SK-N-MC (cell line): ENCODE measurements around the gene CCT4.
"Not testable (repeated sequence)": the region's sequence is repeated elsewhere in the genome, so short reads cannot be mapped to it uniquely, and the experiment has no call there.

Experiments used
- DNase-seq: peaks from one replicate; pipeline ENCODE4 v3.0.0-alpha.2; 2011; ENCODE audit warnings: low read depth, low spot score
- H3K27ac ChIP-seq: fragments of 200-600 bp; sonication (generic); 2 replicates; pipeline ENCODE4 v1.5.1; 2016; ENCODE audit warnings: mixed run types
- H3K36me3 ChIP-seq: fragments of 200-600 bp; sonication (generic); 2 replicates; pipeline ENCODE4 v1.6.1; 2017; ENCODE audit warnings: antibody characterized with exemption, low read length, mixed read lengths; ENCODE audit not compliant: insufficient read depth
- H3K4me3 ChIP-seq: fragments of 200-600 bp; sonication (generic); 2 replicates; pipeline ENCODE4 v1.5.1; 2016
- H3K9ac ChIP-seq: fragments of 200-600 bp; sonication (generic); 2 replicates; pipeline ENCODE4 v1.8.0; 2017; ENCODE audit warnings: mixed run types, mixed read lengths; ENCODE audit not compliant: insufficient read length
- H3K9me3 ChIP-seq: fragments of 200-600 bp; sonication (generic); 2 replicates; pipeline ENCODE4 v1.6.1; 2017; ENCODE audit warnings: low read depth, mild to moderate bottlenecking, antibody characterized with exemption, low read length, moderate library complexity, mixed read lengths
- EZH2 ChIP-seq: fragments of 200-600 bp; sonication (generic); IDR thresholded peaks from one replicate; pipeline ENCODE4 v1.6.1; 2017; ENCODE audit warnings: antibody characterized with exemption
- FOXP2 ChIP-seq: optimal IDR thresholded peaks from 2 replicates; pipeline ENCODE3; 2011; ENCODE audit warnings: mild to moderate bottlenecking, moderate library complexity; ENCODE audit not compliant: insufficient read depth; ENCODE audit errors: extremely low read length, control extremely low read depth
- POLR2AphosphoS5 ChIP-seq: IDR thresholded peaks from 2 replicates; pipeline ENCODE4 v1.6.1; 2012; ENCODE audit warnings: mild to moderate bottlenecking, low read depth, low read length, borderline replicate concordance

CCT4 gene

DNA sequence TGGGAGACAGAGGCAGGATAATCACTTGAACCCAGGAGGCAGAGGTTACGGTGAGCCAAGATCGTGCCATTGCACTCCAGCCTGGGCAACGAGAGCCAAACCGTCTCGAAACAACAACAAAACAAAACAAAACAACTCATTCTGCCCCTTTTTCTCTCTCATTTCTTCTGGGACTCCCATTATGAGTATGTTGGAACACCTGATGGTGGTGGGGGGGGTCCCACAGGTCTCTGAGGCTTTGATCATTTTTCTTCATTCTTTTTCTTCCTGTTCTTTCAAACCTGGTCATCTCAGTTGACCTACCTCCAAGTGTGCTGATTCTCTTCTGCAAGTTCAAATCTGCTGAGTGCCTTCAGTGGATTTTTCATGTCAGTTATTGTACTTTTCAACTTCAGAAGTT lies 26.4 kb downstream of the CCT4 start:
- DNase-seq = no peak
- Histone ChIP-seq H3K9me3 (no peaks in the 10 kb centered on the region), H3K36me3 (peaks cover 26% of the 10 kb centered on the region), H3K9ac (no peak overlapping the region), H3K27ac (no peak overlapping the region), H3K4me3 (no peak overlapping the region)
- no peak for TF ChIP-seq POLR2AphosphoS5
- no peak for TF ChIP-seq EZH2

DNA sequence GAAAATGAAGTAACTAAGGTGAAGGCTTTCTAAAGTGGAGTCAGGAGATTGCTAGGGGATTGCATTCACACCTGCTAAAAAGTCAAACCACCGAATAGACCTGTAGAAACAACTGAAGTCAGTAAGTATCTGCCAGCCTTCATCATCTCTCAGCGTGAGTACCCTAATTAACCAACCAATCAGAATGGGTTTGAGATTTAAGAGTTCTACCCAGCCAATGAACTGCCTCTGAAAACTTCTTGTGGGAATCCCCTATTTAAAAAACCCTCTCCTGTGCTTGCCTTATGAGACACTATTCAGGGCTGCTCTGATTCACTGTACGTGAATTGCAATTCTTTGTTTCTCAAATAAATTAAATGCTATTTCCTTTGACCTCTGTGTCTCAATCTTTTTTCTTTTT lies 31.2 kb downstream of the CCT4 start:
- DNase-seq = no peak
- no peaks in the 10 kb centered on the region for H3K36me3 ChIP-seq

GRCh38 chr2:61855318-61855613 lies 33.2 kb downstream of the CCT4 start:
- no peak for TF ChIP-seq EZH2
- no peak for TF ChIP-seq POLR2AphosphoS5
- no peak for TF ChIP-seq FOXP2
- DNase-seq = no peak
- Histone ChIP-seq H3K9me3 (no peaks in the 10 kb centered on the region), H3K27ac (no peak overlapping the region), H3K36me3 (no peaks in the 10 kb centered on the region), H3K9ac (no peak overlapping the region), H3K4me3 (no peak overlapping the region)

More for the DNA sequence above, 31.2 kb downstream of the CCT4 start:
- TF ChIP-seq POLR2AphosphoS5 (no peak), EZH2 (no peak), FOXP2 (no peak)
- Histone ChIP-seq H3K9ac (no peak overlapping the region), H3K9me3 (no peaks in the 10 kb centered on the region), H3K4me3 (no peak overlapping the region), H3K27ac (no peak overlapping the region)

GRCh38 chr2:61854564-61855317 lies 33.7 kb downstream of the CCT4 start:
- peak; percentile 94 for DNase-seq
- Histone ChIP-seq H3K9me3 (no peaks in the 10 kb centered on the region), H3K27ac (no peak overlapping the region; the same call in 1 of the 2 replicates), H3K9ac (no peak overlapping the region), H3K4me3 (peak overlapping the region; percentile 91), H3K36me3 (no peaks in the 10 kb centered on the region)
- TF ChIP-seq EZH2 = no peak
- TF ChIP-seq FOXP2 = no peak
- no peak; the same call in 1 of the 2 replicates for TF ChIP-seq POLR2AphosphoS5

DNA sequence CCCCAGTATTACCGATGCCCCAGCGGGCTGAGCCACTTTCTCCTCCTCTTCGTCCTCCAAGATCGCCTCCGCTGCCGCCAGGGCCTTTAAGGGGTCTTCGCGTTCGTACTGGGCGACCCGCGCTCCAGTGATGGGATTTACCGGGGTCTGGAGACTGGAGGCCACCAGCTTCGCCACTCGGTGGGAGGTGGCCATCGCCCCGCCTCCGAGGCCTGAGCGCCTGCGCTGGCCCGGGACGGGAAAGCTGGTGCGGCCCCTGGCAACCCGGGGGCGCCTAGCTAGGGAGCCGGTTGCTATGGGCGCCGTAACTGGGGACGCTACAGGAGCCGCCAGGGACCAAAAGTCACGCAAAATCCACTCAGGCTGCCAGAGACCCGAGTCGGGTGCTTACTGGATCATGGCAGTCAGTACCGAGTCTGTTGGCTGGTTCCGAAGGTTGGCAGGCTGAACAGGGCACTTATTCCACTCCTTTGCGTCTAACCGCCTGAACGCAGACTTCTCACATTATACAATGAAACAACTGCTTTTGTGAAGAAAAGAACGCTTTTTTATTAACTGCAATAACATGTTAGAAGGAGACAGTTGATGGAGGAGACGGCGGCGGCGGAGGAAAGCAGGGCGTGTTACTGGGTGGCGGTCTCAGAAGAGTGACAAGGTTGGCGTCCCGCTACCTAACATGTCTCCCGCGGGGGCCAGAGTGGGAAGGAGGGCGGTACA lies 34.5 kb downstream of the CCT4 start, which contains the start of gene FAM161A:
FAM161A (minus strand) TSS at position 214 of the 717 bp plus-strand sequence; CDS start at position 195, 19 bp downstream.
- TF ChIP-seq POLR2AphosphoS5 (peak; percentile 63), FOXP2 (no peak)
- Histone ChIP-seq H3K9me3 (no peaks in the 10 kb centered on the region), H3K9ac (peak within 1 kb of the TSS; percentile 71), H3K36me3 (no peaks in the 10 kb centered on the region), H3K27ac (peak within 1 kb of the TSS; percentile 37; the same call in 1 of the 2 replicates), H3K4me3 (peak within 1 kb of the TSS; percentile 91)
- DNase-seq = no peak

GRCh38 chr2:61853086-61853846 lies 35.2 kb downstream of the CCT4 start:
- no peak for DNase-seq
- TF ChIP-seq POLR2AphosphoS5 (no peak), FOXP2 (no peak), EZH2 (no peak)
- H3K27ac ChIP-seq = no peak overlapping the region

DNA sequence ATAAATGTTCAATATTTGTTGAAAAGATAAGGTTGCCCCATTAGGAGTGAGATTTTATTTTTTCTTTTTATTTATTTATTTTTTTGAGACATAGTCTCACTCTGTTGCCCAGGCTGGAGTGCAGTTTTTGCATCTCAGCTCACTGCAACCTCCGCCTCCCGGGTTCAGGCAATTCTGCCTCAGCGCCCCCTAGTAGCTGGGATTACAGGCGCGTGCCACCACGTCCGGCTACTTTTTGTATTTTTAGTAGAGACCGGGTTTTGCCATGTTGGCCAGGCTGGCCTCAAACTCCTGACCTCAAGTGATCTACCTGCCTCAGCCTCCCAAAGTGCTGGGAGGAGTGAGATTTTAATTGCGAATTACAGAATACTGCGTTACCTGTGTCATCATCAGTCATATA lies 37.2 kb downstream of the CCT4 start:
- DNase-seq, H3K9ac ChIP-seq, H3K27ac ChIP-seq, H3K4me3 ChIP-seq, H3K36me3 ChIP-seq, H3K9me3 ChIP-seq: not testable (repeated sequence)

More at GRCh38 chr2:61853086-61853846, 35.2 kb downstream of the CCT4 start:
- Histone ChIP-seq H3K36me3 (no peaks in the 10 kb centered on the region), H3K9ac (peak overlapping the region; percentile 71), H3K4me3 (peak overlapping the region; percentile 91), H3K9me3 (no peaks in the 10 kb centered on the region)

DNA sequence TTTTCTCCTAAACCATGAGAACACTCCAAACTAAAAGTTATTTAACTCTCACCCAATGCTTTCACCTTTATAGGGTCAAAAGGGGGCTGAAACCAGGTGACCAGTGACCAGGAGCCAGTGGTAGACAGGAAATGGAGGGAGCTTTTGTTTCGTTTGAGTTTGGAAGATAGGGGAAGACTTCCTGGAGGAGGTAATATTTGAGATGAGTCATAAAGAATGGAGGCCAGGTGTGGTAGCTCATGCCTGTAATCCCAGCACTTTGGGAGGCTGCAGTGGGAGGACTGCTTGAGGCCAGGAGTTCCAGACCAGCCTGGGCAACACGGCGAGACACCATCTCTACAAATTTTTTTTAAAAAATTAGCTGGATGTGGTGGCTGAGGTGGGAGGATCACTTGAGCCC lies 43.1 kb downstream of the CCT4 start:
- no peak overlapping the region for H3K4me3 ChIP-seq
- H3K9me3 ChIP-seq = no peaks in the 10 kb centered on the region
- H3K9ac ChIP-seq = no peak overlapping the region
- TF ChIP-seq POLR2AphosphoS5 (no peak), EZH2 (no peak), FOXP2 (no peak)
- no peak for DNase-seq
- H3K27ac ChIP-seq = no peak overlapping the region
- H3K36me3 ChIP-seq = no peaks in the 10 kb centered on the region
